ENCODE measurements around the gene CLBA1.

Gene CLBA1

DNA sequence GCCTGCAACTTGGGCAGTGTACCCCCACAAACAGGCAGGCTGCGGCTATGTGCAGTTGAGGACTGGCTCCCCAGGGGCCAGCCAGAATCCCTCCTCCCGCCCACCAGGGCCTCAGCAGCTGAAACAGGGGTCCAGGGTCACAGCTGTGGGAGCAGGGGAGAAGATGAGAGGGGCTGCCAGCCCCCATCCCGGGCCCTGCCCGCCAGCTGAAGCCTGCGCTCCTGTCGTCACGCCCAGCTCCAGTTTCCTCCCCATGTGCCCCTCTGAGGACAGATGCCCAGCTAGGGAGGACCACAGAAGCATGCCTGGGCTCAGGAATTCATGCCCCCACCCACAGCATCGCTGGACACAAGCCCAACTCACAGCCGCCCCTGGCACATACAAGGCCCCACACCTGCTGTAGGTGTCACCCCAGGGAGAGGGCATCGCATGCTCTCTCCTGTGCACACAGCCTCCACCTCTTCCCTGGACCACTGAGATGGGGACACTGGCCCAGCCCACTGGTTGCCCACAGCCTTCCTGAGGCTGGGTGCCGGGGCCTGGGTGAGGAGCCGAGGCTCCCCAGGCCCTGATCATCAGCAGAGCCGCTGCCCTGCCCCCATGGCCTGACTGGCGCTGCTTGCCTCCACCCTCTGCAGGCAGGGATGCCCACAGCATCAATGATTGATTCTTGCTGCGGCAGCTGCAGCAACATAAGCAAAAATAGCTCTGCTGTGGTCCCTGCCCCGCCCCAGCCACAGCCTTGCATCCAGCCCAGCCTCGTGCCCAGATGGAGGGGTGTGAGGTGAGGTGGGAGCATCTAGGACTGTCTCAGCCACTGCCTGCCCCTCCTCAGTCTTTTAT, 3.7 kb upstream of the CLBA1 start:
- Histone ChIP-seq H3K36me3 (no peaks in the 10 kb centered on the region), H3K27me3 (peaks cover 0 to 12% (median 0%) of the 10 kb centered on the region in 11 experiments; a peak in 5 of 22 replicates), H3K4me3 (no peak overlapping the region), H3K4me1 (peaks cover 48 to 91% (median 81%) of the 10 kb centered on the region in 10 experiments), H3K27ac (peak overlapping the region in 8 of 11 experiments; percentile 9 to 64 (median 38); a peak in 10 of 22 replicates), H3K4me2 (peak overlapping the region; percentile 71 to 100 (median 87)), H3K9ac (peak overlapping the region in 8 of 11 experiments; percentile 17 to 62 (median 40); a peak in 11 of 22 replicates), H3K9me3 (replicated peaks in 1 of 11) (no peaks in the 10 kb centered on the region), H4K20me1 (peaks cover 0 to 20% (median 7%) of the 10 kb centered on the region in 11 experiments; a peak in 10 of 22 replicates)
- no peak for TF ChIP-seq Cebpa-rat (IDR thresholded peaks at IDR 0.05)

DNA sequence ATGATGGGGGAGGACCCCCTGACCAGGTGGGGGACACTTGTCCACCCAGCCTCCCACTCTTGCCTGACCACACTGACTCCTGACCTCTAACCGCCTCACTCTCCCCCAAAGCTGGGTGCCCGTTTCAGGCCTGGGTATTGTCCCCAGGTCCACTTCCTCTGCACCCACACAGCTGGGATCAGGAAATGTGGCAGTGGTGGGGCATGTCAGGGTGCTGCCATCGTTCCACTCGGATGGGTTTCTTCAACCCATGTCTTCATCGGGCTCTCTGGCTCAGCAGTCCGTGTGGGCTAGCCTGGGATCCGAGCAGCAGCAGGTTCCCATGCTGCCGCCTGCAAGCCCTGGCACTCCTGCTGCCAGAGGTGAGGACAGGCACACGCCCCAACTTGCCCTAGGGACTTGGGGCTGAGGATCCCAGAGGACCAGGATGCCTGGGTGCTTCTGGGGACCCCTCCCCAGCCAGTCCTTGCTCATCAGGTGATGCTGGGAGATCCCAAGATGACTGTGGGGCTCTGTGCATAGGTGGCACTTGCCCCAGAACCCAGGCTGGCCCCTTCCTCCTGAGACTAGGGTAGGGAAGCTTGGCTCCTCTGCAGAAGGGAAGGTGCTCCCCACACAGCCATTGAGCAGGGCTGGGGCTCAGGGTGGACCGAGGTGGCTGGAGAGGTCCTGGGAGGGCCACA, 2.9 kb upstream of the CLBA1 start:
- Histone ChIP-seq H3K27ac (peak overlapping the region in 8 of 11 experiments; percentile 9 to 64 (median 38); a peak in 13 of 22 replicates), H3K4me3 (no peak overlapping the region; a peak in 1 of 20 replicates), H3K4me1 (peaks cover 48 to 91% (median 81%) of the 10 kb centered on the region in 10 experiments), H3K36me3 (no peaks in the 10 kb centered on the region), H3K27me3 (peaks cover 0 to 6% (median 0%) of the 10 kb centered on the region in 11 experiments; a peak in 5 of 22 replicates), H3K4me2 (peak overlapping the region; percentile 71 to 100 (median 87)), H3K9ac (peak overlapping the region in 7 of 11 experiments; percentile 17 to 61 (median 38); a peak in 10 of 22 replicates), H4K20me1 (peaks cover 0 to 13% (median 0%) of the 10 kb centered on the region in 11 experiments; a peak in 4 of 22 replicates), H3K9me3 (replicated peaks in 1 of 11) (no peaks in the 10 kb centered on the region)
- no peak for TF ChIP-seq Cebpa-rat (IDR thresholded peaks at IDR 0.05)

DNA sequence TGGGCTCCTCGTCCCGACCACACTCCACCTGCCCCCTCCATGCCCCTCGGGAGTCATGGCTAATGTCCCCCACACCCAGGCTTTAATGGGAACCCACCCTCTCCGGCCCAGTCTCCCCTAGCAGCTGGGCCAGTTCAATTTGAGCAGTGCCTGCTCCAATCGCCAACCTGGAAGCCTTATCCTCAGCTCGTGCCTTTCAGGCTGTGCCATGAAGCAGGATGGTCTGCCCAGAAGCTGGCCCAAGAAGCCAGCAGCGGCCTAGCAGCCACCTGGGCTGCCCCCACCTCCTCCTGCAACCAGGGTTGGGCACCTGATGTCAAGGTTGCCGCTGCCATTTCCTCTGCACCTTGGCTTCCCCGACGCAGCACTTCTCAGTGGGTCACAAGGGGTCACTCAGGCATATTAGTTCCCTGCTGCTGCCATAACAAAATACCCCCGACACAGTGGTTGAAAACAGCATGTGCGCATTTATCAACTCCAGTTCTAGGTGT, 2.3 kb upstream of the CLBA1 start:
- H3K9me3 ChIP-seq (replicated peaks in 1 of 11) = no peaks in the 10 kb centered on the region
- H3K9ac ChIP-seq = peak overlapping the region in 6 of 11 experiments; percentile 17 to 61 (median 33); a peak in 6 of 22 replicates
- no peak for TF ChIP-seq Cebpa-rat (IDR thresholded peaks at IDR 0.05)
- H3K36me3 ChIP-seq = no peaks in the 10 kb centered on the region
- peaks cover 0 to 3% (median 0%) of the 10 kb centered on the region in 11 experiments; a peak in 1 of 22 replicates for H3K27me3 ChIP-seq
- H3K4me3 ChIP-seq = no peak overlapping the region
- peak overlapping the region; percentile 71 to 100 (median 87) for H3K4me2 ChIP-seq
- H4K20me1 ChIP-seq = peaks cover 0 to 13% (median 0%) of the 10 kb centered on the region in 11 experiments; a peak in 4 of 22 replicates
- peaks cover 53 to 94% (median 84%) of the 10 kb centered on the region in 10 experiments for H3K4me1 ChIP-seq
- peak overlapping the region in 8 of 11 experiments; percentile 7 to 64 (median 38); a peak in 10 of 22 replicates for H3K27ac ChIP-seq

DNA sequence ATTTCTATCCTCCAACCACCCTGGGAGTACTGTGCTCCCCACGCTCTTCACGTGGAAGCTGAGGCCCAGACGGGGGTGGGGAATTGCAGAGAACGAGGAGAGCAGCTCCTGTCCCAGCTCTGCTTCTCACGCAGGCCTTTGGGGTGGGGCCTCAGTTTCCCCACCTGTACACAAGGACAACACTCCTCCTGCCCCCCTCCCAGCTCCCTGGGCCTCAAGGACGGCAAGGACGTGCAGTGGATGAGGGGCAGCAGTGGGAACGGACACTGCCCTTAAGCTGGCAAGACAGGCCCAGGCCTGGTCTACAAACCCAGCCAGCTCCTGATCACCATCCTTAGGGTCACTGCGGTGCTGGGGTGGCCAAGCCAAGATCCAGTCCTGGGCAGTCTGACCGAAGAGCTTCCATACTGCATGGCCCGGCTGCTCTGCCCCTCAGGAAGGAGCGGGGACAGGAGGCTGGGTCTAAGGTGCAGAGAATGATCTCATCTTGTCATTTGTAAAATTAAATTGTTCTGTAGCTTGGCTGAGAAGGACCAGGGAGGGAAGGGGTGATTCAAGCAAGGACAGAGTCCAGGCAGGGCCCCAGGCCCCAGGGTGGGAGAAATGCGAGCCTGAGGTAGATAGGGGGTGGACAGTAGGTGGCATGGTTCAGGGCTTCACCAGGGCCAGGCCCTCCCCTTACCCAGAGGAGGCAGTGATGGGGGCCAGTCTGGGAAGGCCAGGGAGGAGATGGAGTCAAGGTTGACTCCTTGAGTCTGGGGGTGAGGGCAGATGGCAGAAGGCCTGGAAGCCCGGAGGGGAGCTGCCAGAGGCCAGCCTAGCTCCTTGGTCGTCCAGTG, 1.3 kb upstream of the CLBA1 start:
- Histone ChIP-seq H3K4me2 (peak overlapping the region in 10 of 11 experiments; percentile 77 to 100 (median 88); a peak in 21 of 22 replicates), H3K27me3 (no peaks in the 10 kb centered on the region), H3K27ac (peak overlapping the region in 9 of 11 experiments; percentile 27 to 80 (median 62); a peak in 15 of 22 replicates), H3K36me3 (no peaks in the 10 kb centered on the region), H3K9me3 (replicated peaks in 1 of 11) (no peaks in the 10 kb centered on the region), H4K20me1 (peaks cover 0 to 9% (median 0%) of the 10 kb centered on the region in 11 experiments; a peak in 3 of 22 replicates), H3K4me3 (no peak overlapping the region), H3K9ac (peak overlapping the region in 5 of 11 experiments; percentile 1 to 39 (median 10); a peak in 3 of 22 replicates), H3K4me1 (peaks cover 62 to 96% (median 85%) of the 10 kb centered on the region in 10 experiments)
- no peak for TF ChIP-seq Cebpa-rat (IDR thresholded peaks at IDR 0.05)

DNA sequence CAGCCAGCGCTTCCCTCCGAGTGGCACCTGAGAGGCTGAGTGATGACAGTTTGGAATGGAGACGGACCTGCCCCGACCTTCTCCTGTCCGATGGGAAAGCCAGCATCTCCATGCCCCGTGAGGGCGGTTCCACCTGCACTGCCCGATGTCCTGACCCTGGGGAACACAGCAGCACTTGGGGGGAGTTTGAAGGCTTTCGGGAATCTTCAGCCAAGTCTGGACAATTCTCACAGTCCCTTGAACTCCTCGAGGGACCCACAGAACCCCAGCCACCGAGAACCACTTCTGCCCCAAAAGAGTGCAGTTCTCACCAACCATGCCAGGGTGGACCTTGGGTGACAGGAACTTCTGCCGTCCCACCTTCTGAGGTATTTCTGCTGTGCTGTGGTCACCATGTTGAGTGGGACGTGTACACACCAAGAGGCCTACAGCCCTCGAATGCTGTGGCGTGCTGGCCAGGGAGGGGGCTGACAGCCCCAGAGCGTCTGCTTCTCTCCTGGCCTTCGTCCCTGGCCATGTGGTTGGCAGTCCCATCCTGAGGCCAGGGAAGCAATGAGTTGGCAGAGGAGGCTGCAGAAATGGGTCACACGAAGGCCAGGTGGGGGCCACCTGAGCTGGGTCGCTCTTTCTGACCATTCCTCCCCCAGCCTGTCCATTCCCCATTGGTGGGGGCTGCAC, 1.0 kb downstream of the CLBA1 start:
- H3K4me1 ChIP-seq = peaks cover 67 to 96% (median 95%) of the 10 kb centered on the region in 10 experiments
- H3K9me3 ChIP-seq (replicated peaks in 1 of 11) = no peaks in the 10 kb centered on the region
- H3K4me2 ChIP-seq = peak overlapping the region; percentile 95 to 100 (median 99)
- no peaks in the 10 kb centered on the region for H3K27me3 ChIP-seq
- H4K20me1 ChIP-seq = peaks cover 0 to 9% (median 0%) of the 10 kb centered on the region in 11 experiments; a peak in 2 of 22 replicates
- TF ChIP-seq Cebpa-rat (IDR thresholded peaks at IDR 0.05) = no peak
- H3K27ac ChIP-seq = peak overlapping the region in 10 of 11 experiments; percentile 20 to 84 (median 70); a peak in 17 of 22 replicates
- peaks cover 0 to 2% (median 0%) of the 10 kb centered on the region in 11 experiments; a peak in 2 of 22 replicates for H3K36me3 ChIP-seq
- H3K4me3 ChIP-seq = peak overlapping the region; percentile 68 to 83 (median 77)
- H3K9ac ChIP-seq = peak overlapping the region; percentile 76 to 86 (median 82); a peak in 21 of 22 replicates

DNA sequence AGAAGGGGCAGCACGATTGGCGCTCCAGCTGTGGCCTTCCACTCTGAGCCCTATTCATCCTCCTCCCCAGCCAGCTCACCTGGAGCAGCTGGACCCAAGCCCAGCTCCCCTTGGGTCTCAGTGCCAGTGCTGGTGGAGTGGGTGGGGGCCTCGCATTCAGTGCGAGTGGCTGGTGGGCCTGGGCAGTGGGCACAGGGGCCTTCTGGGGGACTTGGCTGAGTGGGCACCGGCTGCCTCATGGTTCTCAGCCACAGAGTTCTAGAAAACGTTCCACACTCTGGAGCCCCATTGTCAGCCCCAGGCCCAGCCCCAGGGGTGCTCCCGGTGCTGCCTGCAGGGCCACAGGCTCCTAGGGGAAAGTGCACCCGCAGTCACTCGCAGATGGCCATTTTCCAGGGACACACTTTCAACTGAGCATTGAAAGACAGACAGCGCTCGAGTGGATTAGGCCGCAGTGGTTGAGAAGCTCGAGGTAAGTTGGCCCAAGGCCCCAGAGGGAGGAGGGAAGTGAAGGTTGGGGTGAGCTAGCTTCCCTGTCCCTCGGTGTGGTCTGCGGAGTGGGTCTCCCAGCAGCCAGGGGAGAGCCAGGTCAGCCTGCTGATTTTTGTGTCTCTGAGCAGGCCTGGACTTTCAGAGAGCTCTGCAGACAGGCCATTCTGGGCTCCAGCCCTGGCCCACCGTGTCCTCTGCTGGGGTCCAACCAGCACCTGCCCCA, 3.8 kb downstream of the CLBA1 start:
- peaks cover 0 to 7% (median 0%) of the 10 kb centered on the region in 11 experiments; a peak in 2 of 22 replicates for H3K36me3 ChIP-seq
- peak overlapping the region in 2 of 10 experiments; percentile 3 to 25; a peak in 1 of 20 replicates for H3K4me3 ChIP-seq
- H4K20me1 ChIP-seq = peaks cover 0 to 11% (median 7%) of the 10 kb centered on the region in 11 experiments; a peak in 11 of 22 replicates
- peak overlapping the region in 8 of 11 experiments; percentile 7 to 92 (median 58); a peak in 15 of 22 replicates for H3K27ac ChIP-seq
- TF ChIP-seq Cebpa-rat (IDR thresholded peaks at IDR 0.05) = no peak
- no peaks in the 10 kb centered on the region for H3K9me3 ChIP-seq (replicated peaks in 1 of 11)
- peaks cover 75 to 96% (median 95%) of the 10 kb centered on the region in 10 experiments for H3K4me1 ChIP-seq
- H3K4me2 ChIP-seq = peak overlapping the region; percentile 42 to 100 (median 99)
- no peaks in the 10 kb centered on the region for H3K27me3 ChIP-seq
- H3K9ac ChIP-seq = peak overlapping the region in 9 of 11 experiments; percentile 0 to 69 (median 42); a peak in 15 of 22 replicates
